Right renal pelvis (tissue), 4 donors: ENCODE measurements around the gene IKZF3. TPM values are rescaled to one million over a fixed set of nuclear protein-coding genes. Genes with fewer than 3 reads are reported as not detected.
"Not testable (repeated sequence)": the region's sequence is repeated elsewhere in the genome, so short reads cannot be mapped to it uniquely, and the experiment has no call there.

Source experiments
- DNase-seq, 4 donors: peaks; one replicate each; pipeline ENCODE4 v3.0.0-alpha.2; 2013; ENCODE audit warnings: low read depth in 4 of 4, low spot score in 3 of 4, missing footprints in 1 of 4
- polyA plus RNA-seq, 4 donors: library from polyadenylated mRNA; unstranded; fragments of 120-200 nt; gene quantifications; one replicate each; pipeline ENCODE4 v1.2.1, GENCODE V29; 2013; ENCODE audit not compliant: insufficient read length in 4 of 4

IKZF3 gene
- polyA plus RNA-seq, 4 donors: 0.17 to 0.30 (median 0.22) TPM

- no peak for DNase-seq
Measured at GRCh38 chr17:39726617-39727016, 137.5 kb downstream of the IKZF3 start.

- DNase-seq: not testable (repeated sequence)
Measured at GRCh38 chr17:39725923-39726322, 138.2 kb downstream of the IKZF3 start.

- no peak for DNase-seq
Measured at GRCh38 chr17:39724731-39725130, 139.4 kb downstream of the IKZF3 start.

GRCh38 chr17:39722965-39723848, 140.9 kb downstream of the IKZF3 start:
- no peak for DNase-seq

- DNase-seq: no peak
Measured at GRCh38 chr17:39722104-39722503, 142.0 kb downstream of the IKZF3 start.

- no peak for DNase-seq
Measured at GRCh38 chr17:39719563-39720355, 144.4 kb downstream of the IKZF3 start.

GRCh38 chr17:39717660-39718059, 146.5 kb downstream of the IKZF3 start:
- DNase-seq: no peak

- no peak for DNase-seq
Measured at GRCh38 chr17:39716879-39717536, 147.1 kb downstream of the IKZF3 start.

- DNase-seq: no peak
Measured at GRCh38 chr17:39716073-39716818, 147.9 kb downstream of the IKZF3 start.

GRCh38 chr17:39715375-39716072, 148.6 kb downstream of the IKZF3 start:
- DNase-seq: no peak

- DNase-seq: no peak
Measured at GRCh38 chr17:39714234-39714633, 149.9 kb downstream of the IKZF3 start.

- no peak for DNase-seq
Measured at GRCh38 chr17:39711851-39712250, 152.3 kb downstream of the IKZF3 start.

- DNase-seq: not testable (repeated sequence)
Measured at GRCh38 chr17:39711071-39711470, 153.0 kb downstream of the IKZF3 start.

GRCh38 chr17:39709998-39710964, 153.8 kb downstream of the IKZF3 start:
- no peak for DNase-seq

GRCh38 chr17:39709319-39709997, 154.7 kb downstream of the IKZF3 start:
- no peak for DNase-seq
